ENCODE measurements around the gene PCSK5.

DNA sequence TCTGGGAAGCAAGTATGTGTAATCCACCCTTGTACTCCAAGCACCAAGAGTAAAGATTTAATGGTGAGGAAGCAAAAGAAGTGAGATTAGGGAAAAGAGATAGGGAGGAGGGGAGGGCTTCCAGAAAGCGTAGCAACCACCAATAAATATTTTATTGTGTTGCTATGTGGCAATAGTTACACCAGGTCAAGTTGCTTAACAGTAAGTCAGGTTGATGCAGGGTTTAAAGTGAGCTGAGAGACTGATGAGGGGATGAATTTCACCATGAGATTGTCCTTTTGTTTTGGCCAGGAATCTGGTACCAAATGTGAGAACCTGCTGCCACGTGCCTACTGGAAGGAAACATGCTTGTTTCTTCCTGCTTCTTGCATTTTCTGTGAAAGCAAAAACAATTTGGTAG, 62.7 kb downstream of the PCSK5 start:
- TF ChIP-seq, protein P1, sequence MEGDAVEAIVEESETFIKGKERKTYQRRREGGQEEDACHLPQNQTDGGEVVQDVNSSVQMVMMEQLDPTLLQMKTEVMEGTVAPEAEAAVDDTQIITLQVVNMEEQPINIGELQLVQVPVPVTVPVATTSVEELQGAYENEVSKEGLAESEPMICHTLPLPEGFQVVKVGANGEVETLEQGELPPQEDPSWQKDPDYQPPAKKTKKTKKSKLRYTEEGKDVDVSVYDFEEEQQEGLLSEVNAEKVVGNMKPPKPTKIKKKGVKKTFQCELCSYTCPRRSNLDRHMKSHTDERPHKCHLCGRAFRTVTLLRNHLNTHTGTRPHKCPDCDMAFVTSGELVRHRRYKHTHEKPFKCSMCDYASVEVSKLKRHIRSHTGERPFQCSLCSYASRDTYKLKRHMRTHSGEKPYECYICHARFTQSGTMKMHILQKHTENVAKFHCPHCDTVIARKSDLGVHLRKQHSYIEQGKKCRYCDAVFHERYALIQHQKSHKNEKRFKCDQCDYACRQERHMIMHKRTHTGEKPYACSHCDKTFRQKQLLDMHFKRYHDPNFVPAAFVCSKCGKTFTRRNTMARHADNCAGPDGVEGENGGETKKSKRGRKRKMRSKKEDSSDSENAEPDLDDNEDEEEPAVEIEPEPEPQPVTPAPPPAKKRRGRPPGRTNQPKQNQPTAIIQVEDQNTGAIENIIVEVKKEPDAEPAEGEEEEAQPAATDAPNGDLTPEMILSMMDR (IDR thresholded peaks at IDR 0.05; ENCODE audit: poor library complexity): no peak
- TF ChIP-seq EZH2 (IDR thresholded peaks at IDR 0.05; ENCODE audit: borderline replicate concordance): no peak
